Mesenchymal stem cell (in vitro differentiated cells and primary cell): ENCODE results near the gene UBE2Q1.

Experiments
- DNase-seq: peaks from one replicate; pipeline ENCODE4 v3.0.0-alpha.2; 2013
- H2AFZ ChIP-seq: one replicate; pipeline ENCODE4 v1.6.1; 2013; ENCODE audit warnings: low read depth, mild to moderate bottlenecking, control low read depth, inconsistent platforms, low read length, moderate library complexity
- H2AK5ac ChIP-seq: 2 replicates; pipeline ENCODE4 v1.6.1; 2013; ENCODE audit warnings: low read length, moderate library complexity, mild to moderate bottlenecking, inconsistent platforms; ENCODE audit not compliant: severe bottlenecking
- H2BK120ac ChIP-seq: one replicate; pipeline ENCODE4 v1.6.1; 2013; ENCODE audit warnings: low read depth, mild to moderate bottlenecking, inconsistent platforms, low read length, moderate library complexity
- H2BK12ac ChIP-seq, 2 experiments: one replicate each; pipeline ENCODE4 v1.6.1; 2013; ENCODE audit warnings: inconsistent platforms in 2 of 2, low read length in 2 of 2, mild to moderate bottlenecking in 2 of 2, moderate library complexity in 2 of 2, control low read depth in 1 of 2
- H2BK15ac ChIP-seq: one replicate; pipeline ENCODE4 v1.6.1; 2013; ENCODE audit warnings: mild to moderate bottlenecking, low read depth, inconsistent platforms; ENCODE audit not compliant: poor library complexity, severe bottlenecking
- H2BK5ac ChIP-seq: 2 replicates; pipeline ENCODE4 v1.6.1; 2013; ENCODE audit warnings: low read depth, mild to moderate bottlenecking, low read length, control low read depth, inconsistent platforms; ENCODE audit not compliant: poor library complexity, severe bottlenecking
- H3K14ac ChIP-seq, 2 experiments: one replicate each; pipeline ENCODE4 v1.6.1; 2013; ENCODE audit warnings: inconsistent platforms in 2 of 2, low read length in 2 of 2, control low read depth in 1 of 2, mild to moderate bottlenecking in 1 of 2, moderate library complexity in 1 of 2
- H3K18ac ChIP-seq, 2 experiments: one replicate each; pipeline ENCODE4 v1.6.1; 2013; ENCODE audit warnings: inconsistent platforms in 2 of 2, low read length in 2 of 2, control low read depth in 1 of 2, low read depth in 1 of 2, mild to moderate bottlenecking in 1 of 2
- H3K23ac ChIP-seq, 2 experiments: one replicate each; pipeline ENCODE4 v1.6.1; 2013; ENCODE audit warnings: inconsistent platforms in 2 of 2, low read length in 2 of 2, mild to moderate bottlenecking in 2 of 2, moderate library complexity in 2 of 2, control low read depth in 1 of 2
- H3K27ac ChIP-seq: 2 replicates; pipeline ENCODE4 v1.5.1; 2013; ENCODE audit warnings: mild to moderate bottlenecking, moderate library complexity, low read length, control low read depth, inconsistent platforms; ENCODE audit not compliant: poor library complexity, severe bottlenecking
- H3K27me3 ChIP-seq, 2 experiments: 2 replicates each; pipeline versions ENCODE4 v1.6.1 to v1.7.0; 2013; ENCODE audit warnings: low read length in 2 of 2, mild to moderate bottlenecking in 2 of 2, moderate library complexity in 2 of 2, control low read depth in 1 of 2, inconsistent platforms in 1 of 2; ENCODE audit not compliant: control insufficient read depth in 1 of 2, insufficient read depth in 1 of 2
- H3K36me3 ChIP-seq, 2 experiments: 2 replicates each; pipeline versions ENCODE4 v1.6.1 to v1.7.0; 2013; ENCODE audit warnings: low read length in 2 of 2, control low read depth in 1 of 2, inconsistent platforms in 1 of 2, low read depth in 1 of 2, mild to moderate bottlenecking in 1 of 2; ENCODE audit not compliant: insufficient read depth in 2 of 2, control insufficient read depth in 1 of 2
- H3K4ac ChIP-seq, 2 experiments: one replicate each; pipeline ENCODE4 v1.6.1; 2013; ENCODE audit warnings: inconsistent platforms in 2 of 2, low read length in 2 of 2, mild to moderate bottlenecking in 2 of 2, moderate library complexity in 2 of 2, control low read depth in 1 of 2, low read depth in 1 of 2
- H3K4me1 ChIP-seq: 2 replicates; pipeline ENCODE4 v1.6.1; 2013; ENCODE audit warnings: low read depth, low read length, control low read depth; ENCODE audit not compliant: control insufficient read depth, insufficient read depth
- H3K4me2 ChIP-seq: 2 replicates; pipeline ENCODE4 v1.6.1; 2013; ENCODE audit warnings: low read length, mild to moderate bottlenecking, inconsistent platforms; ENCODE audit not compliant: poor library complexity, severe bottlenecking
- H3K4me3 ChIP-seq, 2 experiments: 2 replicates each; pipeline versions ENCODE4 v1.5.1 to v1.7.0; 2013; ENCODE audit warnings: low read length in 2 of 2, mild to moderate bottlenecking in 2 of 2, control low read depth in 1 of 2, low read depth in 1 of 2; ENCODE audit not compliant: insufficient read depth in 1 of 2
- H3K79me1 ChIP-seq: replicated peaks from 2 replicates; pipeline ENCODE4 v1.6.1; 2013; ENCODE audit warnings: mild to moderate bottlenecking, control low read depth, low read length, inconsistent platforms; ENCODE audit not compliant: poor library complexity, severe bottlenecking
- H3K9ac ChIP-seq: 2 replicates; pipeline ENCODE4 v1.7.0; 2013; ENCODE audit warnings: mild to moderate bottlenecking, low read length, moderate library complexity
- H3K9me3 ChIP-seq: 2 replicates; pipeline ENCODE4 v1.7.0; 2013; ENCODE audit warnings: mild to moderate bottlenecking, low read length; ENCODE audit not compliant: control insufficient read depth
- H4K8ac ChIP-seq: one replicate; pipeline ENCODE4 v1.6.1; 2013; ENCODE audit warnings: inconsistent platforms, mild to moderate bottlenecking, low read length, moderate library complexity
- H4K91ac ChIP-seq: one replicate; pipeline ENCODE4 v1.6.1; 2013; ENCODE audit warnings: mild to moderate bottlenecking, low read length, inconsistent platforms
- WGBS: methylation state at CpG from one replicate; pipeline ENCODE4 v1.1.7; 2013; ENCODE audit warnings: mixed read lengths; 5-methylcytosine and 5-hydroxymethylcytosine counted together

Gene UBE2Q1

DNA sequence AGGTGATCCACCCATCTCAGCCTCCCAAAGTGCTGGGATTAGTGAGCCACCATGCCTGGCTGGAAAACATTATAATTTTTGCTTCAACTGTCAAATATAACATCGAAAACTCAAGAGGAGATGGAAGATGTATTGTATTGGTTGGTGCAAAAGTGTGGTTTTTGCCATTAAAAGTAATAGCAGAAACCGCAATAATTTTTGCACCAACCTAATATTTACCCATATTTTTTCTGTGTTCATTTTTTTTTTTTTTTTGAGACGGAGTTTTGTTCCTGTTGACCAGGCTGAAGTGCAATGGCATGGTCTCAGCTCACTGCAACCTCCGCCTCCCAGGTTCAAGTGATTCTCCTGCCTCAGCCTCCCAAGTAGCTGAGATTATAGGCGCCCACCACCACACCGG is 29.2 kb downstream of the UBE2Q1 start:
- no peak overlapping the region for H2AK5ac ChIP-seq
- no peaks in the 10 kb centered on the region for H3K4me1 ChIP-seq
- no peak overlapping the region for H3K4me3 ChIP-seq
- no peak overlapping the region for H4K8ac ChIP-seq
- H3K23ac ChIP-seq = no peak overlapping the region
- no peak overlapping the region for H4K91ac ChIP-seq
- H3K4me2 ChIP-seq = no peak overlapping the region
- H3K9me3 ChIP-seq = no peaks in the 10 kb centered on the region
- no peak overlapping the region for H3K9ac ChIP-seq
- no peak overlapping the region for H2BK15ac ChIP-seq
- peaks cover 2 to 10% of the 10 kb centered on the region in 2 experiments for H3K27me3 ChIP-seq
- H3K4ac ChIP-seq = no peak overlapping the region
- no peaks in the 10 kb centered on the region for H3K79me1 ChIP-seq
- H2BK5ac ChIP-seq = no peak overlapping the region
- no peak overlapping the region for H2BK120ac ChIP-seq
- no peak overlapping the region for H3K27ac ChIP-seq
- DNase-seq = no peak
- no peak overlapping the region for H2AFZ ChIP-seq
- no peak overlapping the region for H2BK12ac ChIP-seq
- H3K36me3 ChIP-seq = no peaks in the 10 kb centered on the region
- H3K14ac ChIP-seq = no peak overlapping the region
- no CpG with 5 or more reads among the region's 6 CpGs for WGBS
- no peak overlapping the region for H3K18ac ChIP-seq

DNA sequence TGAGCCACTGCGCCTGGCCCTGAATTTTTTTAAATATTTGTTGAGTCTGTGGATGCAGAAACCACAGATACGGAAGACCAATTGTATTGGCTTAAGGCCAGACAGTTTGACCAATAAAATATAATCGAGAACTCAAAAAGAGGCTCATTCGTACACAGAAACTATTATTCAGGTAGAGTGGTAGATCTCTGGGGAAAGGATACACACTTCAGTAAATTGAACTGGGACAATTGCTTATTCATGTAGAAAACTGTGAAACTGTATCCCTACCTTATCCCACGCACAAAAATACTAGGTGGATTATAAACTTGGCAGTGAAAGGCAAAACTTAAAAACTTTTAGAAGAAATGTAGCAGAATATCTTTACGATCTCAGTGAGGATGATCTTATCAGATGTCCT is 31.3 kb downstream of the UBE2Q1 start:
- Histone ChIP-seq H2BK12ac (no peak overlapping the region), H2BK120ac (no peak overlapping the region), H3K14ac (no peak overlapping the region), H3K79me1 (no peaks in the 10 kb centered on the region), H3K4me1 (no peaks in the 10 kb centered on the region), H2AK5ac (no peak overlapping the region), H3K9me3 (peaks cover 5% of the 10 kb centered on the region), H4K8ac (no peak overlapping the region), H3K4me3 (no peak overlapping the region), H3K27me3 (peaks cover 3 to 15% of the 10 kb centered on the region in 2 experiments), H3K4me2 (no peak overlapping the region), H3K23ac (no peak overlapping the region), H2BK5ac (no peak overlapping the region), H3K27ac (no peak overlapping the region), H3K9ac (no peak overlapping the region), H3K4ac (no peak overlapping the region), H3K18ac (no peak overlapping the region), H4K91ac (no peak overlapping the region), H2AFZ (no peak overlapping the region), H3K36me3 (no peaks in the 10 kb centered on the region), H2BK15ac (no peak overlapping the region)
- DNase-seq = no peak
- over 99% methylated on average over 5 of the region's 6 CpGs for WGBS

GRCh38 chr1:154524881-154525280 is 33.6 kb downstream of the UBE2Q1 start:
- no peak for DNase-seq
- H3K36me3 ChIP-seq = no peaks in the 10 kb centered on the region
- H2BK15ac ChIP-seq = no peak overlapping the region
- H3K23ac ChIP-seq = no peak overlapping the region
- H2AFZ ChIP-seq = no peak overlapping the region
- H4K8ac ChIP-seq = no peak overlapping the region
- no peak overlapping the region for H2BK5ac ChIP-seq
- no peak overlapping the region for H2AK5ac ChIP-seq
- H3K18ac ChIP-seq = no peak overlapping the region
- no peak overlapping the region for H3K27ac ChIP-seq
- H4K91ac ChIP-seq = no peak overlapping the region
- no peaks in the 10 kb centered on the region for H3K4me1 ChIP-seq
- no peak overlapping the region for H3K4me2 ChIP-seq
- no peaks in the 10 kb centered on the region for H3K79me1 ChIP-seq
- peaks cover 5% of the 10 kb centered on the region for H3K9me3 ChIP-seq
- no peak overlapping the region for H2BK12ac ChIP-seq
- H3K9ac ChIP-seq = no peak overlapping the region
- peaks cover 12 to 36% of the 10 kb centered on the region in 2 experiments for H3K27me3 ChIP-seq
- no peak overlapping the region for H2BK120ac ChIP-seq
- H3K4ac ChIP-seq = no peak overlapping the region
- no peak overlapping the region for H3K4me3 ChIP-seq
- no peak overlapping the region for H3K14ac ChIP-seq

DNA sequence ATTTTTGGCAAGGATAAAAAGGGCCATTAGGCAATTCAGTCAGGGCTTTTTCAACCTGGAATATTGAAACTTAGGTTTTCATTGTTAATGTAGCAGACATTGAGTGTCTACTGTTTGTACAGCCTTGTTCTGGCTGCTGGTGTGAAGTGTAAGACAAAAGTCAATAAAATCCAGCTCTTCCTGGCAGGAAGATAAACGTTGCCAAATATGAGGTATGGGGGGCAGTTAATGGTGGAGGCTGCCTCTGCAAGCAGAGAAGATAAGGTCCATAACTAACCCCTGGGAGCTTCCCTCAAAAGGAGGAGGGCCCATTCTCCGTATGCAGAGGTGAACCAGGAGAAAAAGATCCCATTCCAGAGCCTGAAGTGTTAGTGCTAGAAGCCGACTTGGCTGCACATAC is 36.8 kb downstream of the UBE2Q1 start:
- H2BK15ac ChIP-seq = no peak overlapping the region
- H3K18ac ChIP-seq = no peak overlapping the region
- H3K4ac ChIP-seq = no peak overlapping the region
- H3K9me3 ChIP-seq = peaks cover 5% of the 10 kb centered on the region
- H3K4me3 ChIP-seq = no peak overlapping the region
- H3K79me1 ChIP-seq = no peaks in the 10 kb centered on the region
- H3K4me1 ChIP-seq = no peaks in the 10 kb centered on the region
- H2AK5ac ChIP-seq = no peak overlapping the region
- H3K27ac ChIP-seq = no peak overlapping the region
- H3K14ac ChIP-seq = no peak overlapping the region
- no peak overlapping the region for H2BK120ac ChIP-seq
- no peak overlapping the region for H4K8ac ChIP-seq
- WGBS = 63% methylated on average over 3 of the region's 3 CpGs
- no peak for DNase-seq
- no peak overlapping the region for H3K4me2 ChIP-seq
- no peaks in the 10 kb centered on the region for H3K36me3 ChIP-seq
- H2BK5ac ChIP-seq = no peak overlapping the region
- peaks cover 21 to 47% of the 10 kb centered on the region in 2 experiments for H3K27me3 ChIP-seq
- H2AFZ ChIP-seq = no peak overlapping the region
- no peak overlapping the region for H3K9ac ChIP-seq
- no peak overlapping the region for H2BK12ac ChIP-seq
- H3K23ac ChIP-seq = no peak overlapping the region
- no peak overlapping the region for H4K91ac ChIP-seq
